ENCODE results near the gene HBD. TPM values are rescaled to one million over a fixed set of nuclear protein-coding genes. Genes with fewer than 3 reads are reported as not detected.
A peak's percentile ranks its signal among the peaks of the same experiment; 100 is the strongest.

The HBD gene
- total RNA-seq, 1 donor from 2014 or later, result not detected

DNA sequence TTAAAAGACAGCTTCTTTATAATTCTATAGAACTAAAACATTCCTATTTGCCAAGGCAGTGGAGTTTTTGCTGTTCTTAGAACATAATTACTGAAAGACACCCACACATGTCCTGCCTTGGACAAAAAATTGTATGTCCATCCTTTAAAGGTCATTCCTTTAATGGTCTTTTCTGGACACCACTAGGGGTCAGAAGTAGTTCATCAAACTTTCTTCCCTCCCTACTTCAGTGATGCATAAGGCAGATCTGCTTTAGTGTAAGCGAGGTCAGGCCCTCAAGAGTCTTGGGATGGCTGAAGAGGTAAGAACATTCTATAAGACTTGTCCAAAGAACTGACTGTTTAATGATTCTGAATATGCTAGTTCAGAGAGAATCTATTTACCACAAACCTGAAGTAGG is 29.5 kb downstream of the HBD start:
- no peaks in the 10 kb centered on the region for H3K9me3 Mint-ChIP-seq (ENCODE audit: unreplicated experiment)
- no peak for DNase-seq (ENCODE audit: extremely low spot score, unreplicated experiment)
- no peaks in the 10 kb centered on the region for H3K4me1 Mint-ChIP-seq (ENCODE audit: unreplicated experiment)
- no peaks in the 10 kb centered on the region for H3K36me3 Mint-ChIP-seq (ENCODE audit: unreplicated experiment)
- TF ChIP-seq, protein P1, sequence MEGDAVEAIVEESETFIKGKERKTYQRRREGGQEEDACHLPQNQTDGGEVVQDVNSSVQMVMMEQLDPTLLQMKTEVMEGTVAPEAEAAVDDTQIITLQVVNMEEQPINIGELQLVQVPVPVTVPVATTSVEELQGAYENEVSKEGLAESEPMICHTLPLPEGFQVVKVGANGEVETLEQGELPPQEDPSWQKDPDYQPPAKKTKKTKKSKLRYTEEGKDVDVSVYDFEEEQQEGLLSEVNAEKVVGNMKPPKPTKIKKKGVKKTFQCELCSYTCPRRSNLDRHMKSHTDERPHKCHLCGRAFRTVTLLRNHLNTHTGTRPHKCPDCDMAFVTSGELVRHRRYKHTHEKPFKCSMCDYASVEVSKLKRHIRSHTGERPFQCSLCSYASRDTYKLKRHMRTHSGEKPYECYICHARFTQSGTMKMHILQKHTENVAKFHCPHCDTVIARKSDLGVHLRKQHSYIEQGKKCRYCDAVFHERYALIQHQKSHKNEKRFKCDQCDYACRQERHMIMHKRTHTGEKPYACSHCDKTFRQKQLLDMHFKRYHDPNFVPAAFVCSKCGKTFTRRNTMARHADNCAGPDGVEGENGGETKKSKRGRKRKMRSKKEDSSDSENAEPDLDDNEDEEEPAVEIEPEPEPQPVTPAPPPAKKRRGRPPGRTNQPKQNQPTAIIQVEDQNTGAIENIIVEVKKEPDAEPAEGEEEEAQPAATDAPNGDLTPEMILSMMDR (IDR thresholded peaks at IDR 0.05), result peak; percentile 68
- no peak overlapping the region for H3K4me3 Mint-ChIP-seq (ENCODE audit: unreplicated experiment)
- H3K27ac Mint-ChIP-seq (ENCODE audit: unreplicated experiment), result no peak overlapping the region
- peaks cover 17% of the 10 kb centered on the region for H3K27me3 Mint-ChIP-seq (ENCODE audit: unreplicated experiment)

DNA sequence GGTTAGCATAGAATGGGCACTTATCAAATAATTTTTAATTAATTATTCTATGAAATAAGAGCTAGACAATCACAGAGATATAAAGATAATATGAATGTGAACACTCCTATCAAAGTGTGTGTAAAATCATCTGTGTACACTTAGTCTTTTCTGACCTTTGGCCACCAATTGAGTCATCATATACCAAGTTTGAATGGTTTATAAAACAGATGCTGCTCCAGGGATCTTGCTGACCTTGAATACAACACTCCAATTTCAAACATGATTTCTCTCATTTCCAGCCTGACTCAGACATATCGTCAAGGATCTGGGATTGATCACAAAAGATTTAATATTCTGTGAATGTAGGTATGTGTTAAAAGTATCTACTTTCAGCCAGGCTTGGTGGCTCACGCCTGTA is 30.9 kb downstream of the HBD start:
- DNase-seq (ENCODE audit: extremely low spot score, unreplicated experiment), result no peak
- Mint-ChIP-seq H3K4me1 (ENCODE audit: unreplicated experiment) (no peaks in the 10 kb centered on the region), H3K4me3 (ENCODE audit: unreplicated experiment) (no peak overlapping the region), H3K36me3 (ENCODE audit: unreplicated experiment) (no peaks in the 10 kb centered on the region), H3K9me3 (ENCODE audit: unreplicated experiment) (no peaks in the 10 kb centered on the region), H3K27me3 (ENCODE audit: unreplicated experiment) (peaks cover 20% of the 10 kb centered on the region), H3K27ac (ENCODE audit: unreplicated experiment) (no peak overlapping the region)
- TF ChIP-seq, protein P1 (IDR thresholded peaks at IDR 0.05), result no peak

DNA sequence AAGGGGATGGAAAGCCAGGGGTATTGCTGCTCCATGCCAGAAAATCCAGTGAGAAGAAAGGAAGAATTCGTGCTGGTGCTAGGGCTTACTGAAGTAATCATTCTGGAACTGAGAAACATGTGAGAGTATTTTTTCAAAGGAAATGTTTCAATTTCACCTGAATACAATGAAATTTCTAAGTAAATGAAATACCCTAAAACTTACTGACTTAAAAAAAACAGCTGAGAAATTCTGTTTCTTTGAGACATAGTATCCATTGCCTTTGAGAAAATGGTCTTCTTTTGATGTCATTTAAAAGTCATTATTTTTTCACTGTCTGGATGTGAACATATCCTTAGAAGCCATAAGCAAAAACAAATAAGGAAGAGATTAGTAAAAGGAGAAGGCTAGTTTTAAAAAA is 33.7 kb downstream of the HBD start, which contains the start of gene OR51V1:
TSS of gene OR51V1 (minus strand) at position 101 of the 400 bp plus-strand sequence. CDS start at position 101, 0 bp downstream.
- no peak for DNase-seq (ENCODE audit: extremely low spot score, unreplicated experiment)
- Mint-ChIP-seq H3K27ac (ENCODE audit: unreplicated experiment) (no peak within 1 kb of the TSS), H3K9me3 (ENCODE audit: unreplicated experiment) (no peaks in the 10 kb centered on the region), H3K36me3 (ENCODE audit: unreplicated experiment) (no peaks in the 10 kb centered on the region), H3K27me3 (ENCODE audit: unreplicated experiment) (peaks cover 12% of the 10 kb centered on the region), H3K4me3 (ENCODE audit: unreplicated experiment) (no peak within 1 kb of the TSS), H3K4me1 (ENCODE audit: unreplicated experiment) (no peaks in the 10 kb centered on the region)
- TF ChIP-seq, protein P1 (IDR thresholded peaks at IDR 0.05), result no peak

DNA sequence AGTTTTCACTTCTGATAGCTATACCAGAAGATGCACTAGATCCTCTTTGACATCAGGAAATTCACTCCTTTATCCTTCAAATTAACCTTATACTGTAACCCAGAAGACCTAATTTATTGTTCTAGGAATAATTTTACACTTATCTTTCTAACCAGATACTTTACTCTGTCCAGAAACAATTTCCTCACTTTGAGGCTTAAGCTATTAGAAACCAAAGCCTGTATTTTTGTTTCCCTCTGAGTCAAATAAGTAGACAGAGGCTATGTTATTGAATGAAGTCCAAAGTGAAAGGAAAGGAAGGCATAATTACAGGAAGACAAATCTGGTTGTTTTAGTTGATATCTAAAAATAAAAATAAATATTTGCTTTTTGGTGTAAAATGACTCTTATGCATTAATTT is 36.0 kb downstream of the HBD start:
- no peaks in the 10 kb centered on the region for H3K9me3 Mint-ChIP-seq (ENCODE audit: unreplicated experiment)
- H3K27ac Mint-ChIP-seq (ENCODE audit: unreplicated experiment), result no peak overlapping the region
- DNase-seq (ENCODE audit: extremely low spot score, unreplicated experiment), result no peak
- no peaks in the 10 kb centered on the region for H3K36me3 Mint-ChIP-seq (ENCODE audit: unreplicated experiment)
- no peak overlapping the region for H3K4me3 Mint-ChIP-seq (ENCODE audit: unreplicated experiment)
- TF ChIP-seq, protein P1 (IDR thresholded peaks at IDR 0.05), result no peak
- no peaks in the 10 kb centered on the region for H3K4me1 Mint-ChIP-seq (ENCODE audit: unreplicated experiment)
- peaks cover 12% of the 10 kb centered on the region for H3K27me3 Mint-ChIP-seq (ENCODE audit: unreplicated experiment)

DNA sequence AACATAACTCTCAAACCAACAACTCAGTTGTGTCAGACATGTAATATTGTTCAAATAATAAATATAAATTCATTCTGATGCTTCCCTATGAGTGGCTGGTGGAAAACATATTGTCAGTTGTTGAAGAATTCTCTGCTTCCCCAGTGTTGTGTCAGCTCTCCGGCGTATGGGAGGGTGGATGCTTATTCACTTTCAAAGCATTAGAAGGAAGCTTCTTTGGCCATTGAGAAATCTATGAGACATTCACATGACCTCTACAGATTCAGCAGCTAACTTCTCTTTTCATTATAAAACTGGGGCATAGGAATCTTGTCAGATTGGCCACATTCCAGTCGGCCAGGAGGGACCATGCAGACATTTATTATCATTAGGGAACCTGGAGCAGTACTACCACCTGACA is 36.7 kb downstream of the HBD start:
- Mint-ChIP-seq H3K27ac (ENCODE audit: unreplicated experiment) (no peak overlapping the region), H3K9me3 (ENCODE audit: unreplicated experiment) (no peaks in the 10 kb centered on the region), H3K4me1 (ENCODE audit: unreplicated experiment) (no peaks in the 10 kb centered on the region), H3K4me3 (ENCODE audit: unreplicated experiment) (no peak overlapping the region), H3K36me3 (ENCODE audit: unreplicated experiment) (no peaks in the 10 kb centered on the region), H3K27me3 (ENCODE audit: unreplicated experiment) (peaks cover 12% of the 10 kb centered on the region)
- TF ChIP-seq, protein P1 (IDR thresholded peaks at IDR 0.05), result no peak
- DNase-seq (ENCODE audit: extremely low spot score, unreplicated experiment), result no peak

All from osteocyte (in vitro differentiated cells).